ENCODE data around the gene GPA33.

DNA sequence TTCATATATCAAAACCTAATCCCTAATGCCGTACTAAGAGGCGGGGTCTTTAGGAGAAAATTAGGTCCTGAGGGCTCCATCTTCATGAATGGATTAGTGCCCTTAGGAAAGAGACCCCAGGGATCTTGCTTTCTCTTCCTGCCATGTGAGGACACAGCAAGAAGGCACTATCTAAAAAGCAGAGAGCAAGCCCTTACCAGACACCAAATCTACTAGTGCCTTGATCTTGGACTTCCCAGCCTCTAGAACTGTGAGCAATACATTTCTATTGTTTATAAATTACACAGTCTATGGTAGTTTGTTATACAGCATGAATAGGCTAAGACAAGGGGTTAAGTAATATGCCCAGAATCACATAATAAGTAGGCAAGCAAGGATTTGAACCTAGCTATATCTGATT is 46.6 kb upstream of the GPA33 start:
- no peak for TF ChIP-seq POLR2AphosphoS5 (IDR thresholded peaks at IDR 0.05)
- TF ChIP-seq, protein P1, sequence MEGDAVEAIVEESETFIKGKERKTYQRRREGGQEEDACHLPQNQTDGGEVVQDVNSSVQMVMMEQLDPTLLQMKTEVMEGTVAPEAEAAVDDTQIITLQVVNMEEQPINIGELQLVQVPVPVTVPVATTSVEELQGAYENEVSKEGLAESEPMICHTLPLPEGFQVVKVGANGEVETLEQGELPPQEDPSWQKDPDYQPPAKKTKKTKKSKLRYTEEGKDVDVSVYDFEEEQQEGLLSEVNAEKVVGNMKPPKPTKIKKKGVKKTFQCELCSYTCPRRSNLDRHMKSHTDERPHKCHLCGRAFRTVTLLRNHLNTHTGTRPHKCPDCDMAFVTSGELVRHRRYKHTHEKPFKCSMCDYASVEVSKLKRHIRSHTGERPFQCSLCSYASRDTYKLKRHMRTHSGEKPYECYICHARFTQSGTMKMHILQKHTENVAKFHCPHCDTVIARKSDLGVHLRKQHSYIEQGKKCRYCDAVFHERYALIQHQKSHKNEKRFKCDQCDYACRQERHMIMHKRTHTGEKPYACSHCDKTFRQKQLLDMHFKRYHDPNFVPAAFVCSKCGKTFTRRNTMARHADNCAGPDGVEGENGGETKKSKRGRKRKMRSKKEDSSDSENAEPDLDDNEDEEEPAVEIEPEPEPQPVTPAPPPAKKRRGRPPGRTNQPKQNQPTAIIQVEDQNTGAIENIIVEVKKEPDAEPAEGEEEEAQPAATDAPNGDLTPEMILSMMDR (IDR thresholded peaks at IDR 0.05 in 8 of 11, conservative IDR thresholded peaks at IDR 0.05 in 3 of 11): no peak
- TF ChIP-seq POLR2A (IDR thresholded peaks at IDR 0.05): no peak
